Keratinocyte (primary cell): ENCODE measurements around the gene ASCC2. TPM values are rescaled to one million over a fixed set of nuclear protein-coding genes. Genes with fewer than 3 reads are reported as not detected.
"Not testable (repeated sequence)": the region's sequence is repeated elsewhere in the genome, so short reads cannot be mapped to it uniquely, and the experiment has no call there.

Experiments
- DNase-seq: peaks from one replicate; pipeline ENCODE4 v3.0.0-alpha.2; 2011; ENCODE audit warnings: low read depth, missing footprints, low spot score
- FAIRE-seq: peaks from 2 replicates; lab custom pipeline; 2011; peaks lifted over from hg19 to GRCh38; lab: Jason Lieb, UNC
- H2AFZ ChIP-seq: 2 replicates; pipeline ENCODE4 v1.6.0; 2012; ENCODE audit warnings: low read length, control low read depth, inconsistent platforms; ENCODE audit not compliant: control insufficient read depth
- H3K27ac ChIP-seq: 2 replicates; pipeline ENCODE4 v1.5.1; 2011; ENCODE audit warnings: low read length; ENCODE audit not compliant: control insufficient read depth, insufficient read depth
- H3K27me3 ChIP-seq: 3 replicates; pipeline ENCODE4 v1.6.0; 2011; ENCODE audit warnings: low read length; ENCODE audit not compliant: control insufficient read depth, insufficient read depth; ENCODE audit errors: extremely low read depth
- H3K36me3 ChIP-seq, 2 experiments: 2 replicates in 1 of 2; 3 replicates in 1 of 2; pipeline ENCODE4 v1.5.1; 2011; ENCODE audit warnings: low read length in 2 of 2, mild to moderate bottlenecking in 1 of 2; ENCODE audit not compliant: control insufficient read depth in 2 of 2, insufficient read depth in 2 of 2; ENCODE audit errors: extremely low read depth in 1 of 2
- H3K4me1 ChIP-seq: 3 replicates; pipeline ENCODE4 v1.5.1; 2011; ENCODE audit warnings: low read length; ENCODE audit not compliant: control insufficient read depth, insufficient read depth; ENCODE audit errors: extremely low read depth
- H3K4me2 ChIP-seq: 3 replicates; pipeline ENCODE4 v1.6.0; 2011; ENCODE audit warnings: low read depth, low read length; ENCODE audit not compliant: control insufficient read depth, insufficient read depth; ENCODE audit errors: extremely low read depth
- H3K4me3 ChIP-seq, 3 experiments: fragments of 200-600 bp in 1 of 3; sonication (generic) in 1 of 3; 2 replicates in 2 of 3; 3 replicates in 1 of 3; pipeline ENCODE4 v1.5.1; 2011 to 2016; ENCODE audit warnings: low read length in 3 of 3, mild to moderate bottlenecking in 3 of 3, control low read depth in 2 of 3, inconsistent platforms in 1 of 3, low read depth in 1 of 3, mixed read lengths in 1 of 3, mixed run types in 1 of 3, moderate library complexity in 1 of 3; ENCODE audit not compliant: control insufficient read depth in 2 of 3, insufficient read depth in 2 of 3; ENCODE audit errors: extremely low read depth in 1 of 3
- H3K79me2 ChIP-seq: 2 replicates; pipeline ENCODE4 v1.6.0; 2012; ENCODE audit warnings: low read length; ENCODE audit not compliant: control insufficient read depth, insufficient read depth
- H3K9ac ChIP-seq: 3 replicates; pipeline ENCODE4 v1.6.0; 2011; ENCODE audit warnings: low read length; ENCODE audit not compliant: control insufficient read depth, insufficient read depth; ENCODE audit errors: extremely low read depth
- H3K9me1 ChIP-seq: 3 replicates; pipeline ENCODE4 v1.6.0; 2011; ENCODE audit warnings: low read length; ENCODE audit not compliant: control insufficient read depth, insufficient read depth; ENCODE audit errors: extremely low read depth
- H3K9me3 ChIP-seq: 2 replicates; pipeline ENCODE4 v1.5.1; 2012; ENCODE audit warnings: low read depth, low read length; ENCODE audit not compliant: control insufficient read depth
- H4K20me1 ChIP-seq: 3 replicates; pipeline ENCODE4 v1.6.0; 2011; ENCODE audit warnings: low read length; ENCODE audit not compliant: control insufficient read depth, insufficient read depth; ENCODE audit errors: extremely low read depth
- CTCF ChIP-seq, 3 experiments: IDR thresholded peaks in 1 of 3; conservative IDR thresholded peaks in 1 of 3; optimal IDR thresholded peaks in 1 of 3; 2 replicates in 2 of 3; 3 replicates in 1 of 3; pipeline versions ENCODE3 to v1.5.1; 2011; ENCODE audit warnings: low read length in 3 of 3, mild to moderate bottlenecking in 3 of 3, moderate library complexity in 2 of 3, control low read depth in 1 of 3, inconsistent platforms in 1 of 3; ENCODE audit not compliant: insufficient read depth in 2 of 3; ENCODE audit errors: extremely low read depth in 1 of 3
- EZH2 ChIP-seq: IDR thresholded peaks from one replicate; pipeline ENCODE4 v1.6.1; 2012; ENCODE audit warnings: inconsistent platforms, mild to moderate bottlenecking, low read length, moderate library complexity
- dilution Hi-C: fragments of 300-500 bp; cut with MboI; formaldehyde crosslinking; loops from one replicate; pipeline ENCODE4 v1.7.0; 2020; ENCODE audit warnings: low sequenced_read_pairs; ENCODE audit not compliant: extremely low pct_ligation_motif_present
- polyA plus RNA-seq, 5 experiments: library from polyadenylated mRNA; depleted of rRNA in 3 of 5; stranded (reverse) in 3 of 5; stranded (forward) in 1 of 5; unstranded in 1 of 5; fragments of >200 nt; gene quantifications; 1 replicate in 1 of 5; 2 replicates in 3 of 5; 3 replicates in 1 of 5; pipeline versions ENCODE4 v1.2.1 to v1.2.3, GENCODE V29; 2011 to 2012; ENCODE audit warnings: missing spikeins in 2 of 5, low read depth in 1 of 5, low replicate concordance in 1 of 5

Gene ASCC2
- polyA plus RNA-seq, 1 donor (not counting 4 experiments of a cell fraction or from before 2014, with no cell fraction given) = 51.3 TPM

DNA sequence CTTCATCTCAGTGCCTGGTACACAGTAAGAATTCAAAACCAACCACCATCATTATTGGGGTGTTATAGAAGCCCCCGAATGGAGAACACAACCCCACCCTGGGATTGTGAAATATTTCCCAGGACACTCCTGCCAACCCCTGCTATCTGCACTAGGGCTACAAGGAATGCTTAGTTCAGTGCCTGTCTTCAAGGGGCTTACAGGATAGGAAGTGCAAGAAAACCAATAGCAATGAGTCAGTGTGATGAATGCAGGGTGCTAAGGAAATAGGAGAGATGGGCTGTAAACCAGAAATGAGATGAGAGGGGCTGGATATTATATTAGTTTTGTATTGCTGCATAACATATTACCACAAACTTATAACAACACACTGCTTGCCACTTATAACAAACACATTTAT lies 965 bp upstream of the ASCC2 start:
- H3K27ac ChIP-seq = peak overlapping the region; percentile 81
- TF ChIP-seq EZH2 = no peak
- no peak for TF ChIP-seq CTCF (optimal IDR thresholded peaks at IDR 0.05 in 1 of 3, IDR thresholded peaks at IDR 0.05 in 1 of 3, conservative IDR thresholded peaks at IDR 0.05 in 1 of 3; ENCODE audit: extremely low read depth in 1 of 3, insufficient read depth in 2 of 3, low read length in 3 of 3)
- H2AFZ ChIP-seq = peak overlapping the region; percentile 81
- peak overlapping the region; percentile 89 for H3K4me2 ChIP-seq
- no peaks in the 10 kb centered on the region for H3K9me3 ChIP-seq
- peaks cover 24% of the 10 kb centered on the region for H3K79me2 ChIP-seq
- H3K4me1 ChIP-seq = peaks cover 34% of the 10 kb centered on the region
- H3K4me3 ChIP-seq = no peak overlapping the region
- H3K9me1 ChIP-seq = no peaks in the 10 kb centered on the region
- DNase-seq (no peak), FAIRE-seq (no peak)
- H3K27me3 ChIP-seq = no peaks in the 10 kb centered on the region
- H3K9ac ChIP-seq = no peak overlapping the region
- peaks cover 2 to 3% of the 10 kb centered on the region in 2 experiments for H3K36me3 ChIP-seq
- no peaks in the 10 kb centered on the region for H4K20me1 ChIP-seq
- dilution Hi-C loops = no loop called here

DNA sequence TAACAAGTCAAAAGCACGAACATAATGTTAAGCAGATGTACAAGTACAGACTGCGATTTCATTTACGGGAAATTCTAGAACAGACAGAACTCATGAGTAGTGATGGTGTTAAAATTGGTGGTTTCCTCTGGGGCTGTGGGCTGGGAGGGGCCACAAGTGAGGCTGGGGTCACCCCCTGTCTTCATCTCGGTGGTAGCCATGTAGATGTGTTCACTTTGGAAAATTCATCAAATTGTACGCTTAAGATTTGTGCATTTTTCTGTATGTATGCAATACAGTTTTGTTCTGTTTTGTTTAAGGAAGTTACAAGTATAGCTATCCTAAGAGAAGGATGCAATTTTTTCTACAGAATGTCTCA lies 504 bp upstream of the ASCC2 start:
- Histone ChIP-seq H3K79me2 (peaks cover 24% of the 10 kb centered on the region), H3K4me3 (peak overlapping the region in 2 of 3 experiments; percentile 29 to 62), H3K27me3 (no peaks in the 10 kb centered on the region), H3K9me1 (no peaks in the 10 kb centered on the region), H3K9me3 (no peaks in the 10 kb centered on the region), H3K4me2 (peak overlapping the region; percentile 89), H2AFZ (peak overlapping the region; percentile 81), H3K27ac (peak overlapping the region; percentile 81), H3K9ac (peak overlapping the region; percentile 60), H3K36me3 (peaks cover 2 to 4% of the 10 kb centered on the region in 2 experiments), H4K20me1 (no peaks in the 10 kb centered on the region), H3K4me1 (peaks cover 32% of the 10 kb centered on the region)
- dilution Hi-C loops = no loop called here
- FAIRE-seq = no peak
- TF ChIP-seq CTCF (optimal IDR thresholded peaks at IDR 0.05 in 1 of 3, IDR thresholded peaks at IDR 0.05 in 1 of 3, conservative IDR thresholded peaks at IDR 0.05 in 1 of 3; ENCODE audit: extremely low read depth in 1 of 3, insufficient read depth in 2 of 3, low read length in 3 of 3) (no peak), EZH2 (no peak)
- no peak for DNase-seq

DNA sequence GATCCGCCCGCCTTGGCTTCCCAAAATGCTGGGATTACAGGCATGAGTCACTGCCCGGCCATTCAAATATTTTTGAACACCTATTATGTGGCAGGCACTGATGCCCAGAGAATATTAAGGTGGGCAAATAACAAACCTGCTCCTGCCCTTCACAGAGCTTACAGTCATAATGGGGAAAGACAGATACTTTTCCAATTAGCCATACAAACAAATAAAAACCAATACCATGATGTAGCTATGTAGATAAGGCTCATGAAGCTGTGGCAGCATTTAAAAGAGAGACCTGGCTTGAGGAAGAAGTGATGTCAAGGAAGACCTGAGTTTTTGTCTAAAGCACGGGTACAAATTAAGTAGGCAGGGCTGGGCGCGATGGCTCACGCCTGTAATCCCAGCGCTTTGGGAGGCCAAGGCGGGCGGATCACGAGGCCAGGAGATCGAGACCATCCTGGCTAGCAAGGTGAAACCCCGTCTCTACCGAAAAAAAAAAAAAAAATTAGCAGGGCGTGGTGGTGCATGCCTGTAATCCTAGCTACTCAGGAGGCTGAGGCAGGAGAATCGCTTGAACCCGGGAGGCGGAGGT lies 1.2 kb downstream of the ASCC2 start:
- H4K20me1 ChIP-seq, H3K27ac ChIP-seq, H3K9me3 ChIP-seq, dilution Hi-C loops, FAIRE-seq, H3K9me1 ChIP-seq, H3K9ac ChIP-seq, H3K27me3 ChIP-seq, DNase-seq, H3K36me3 ChIP-seq, H2AFZ ChIP-seq: not testable (repeated sequence)
- Histone ChIP-seq H3K4me2 (peak overlapping the region; percentile 95), H3K79me2 (peaks cover 24% of the 10 kb centered on the region), H3K4me1 (peaks cover 16% of the 10 kb centered on the region), H3K4me3 (peak overlapping the region; percentile 94 to 96 (median 94))
